Endothelial cell (in vitro differentiated cells): Measurements from ENCODE around the gene MBD3. TPM values are rescaled to one million over a fixed set of nuclear protein-coding genes. Genes with fewer than 3 reads are reported as not detected.

Source experiments
- DNase-seq: peaks from one replicate; pipeline ENCODE4 v3.0.0; 2021; ENCODE audit warnings: low spot score
- H3K27ac Mint-ChIP-seq: one replicate; pipeline ENCODE4 v1.8.0; 2021; ENCODE audit warnings: mixed read lengths, inconsistent platforms; ENCODE audit not compliant: unreplicated experiment
- H3K27me3 Mint-ChIP-seq: one replicate; pipeline ENCODE4 v1.8.0; 2021; ENCODE audit warnings: mild to moderate bottlenecking, moderate library complexity, mixed read lengths, inconsistent platforms; ENCODE audit not compliant: unreplicated experiment
- H3K36me3 Mint-ChIP-seq: one replicate; pipeline ENCODE4 v1.8.0; 2021; ENCODE audit warnings: mild to moderate bottlenecking, low read depth, mixed read lengths, inconsistent platforms; ENCODE audit not compliant: unreplicated experiment
- H3K4me1 Mint-ChIP-seq: one replicate; pipeline ENCODE4 v1.8.0; 2021; ENCODE audit warnings: mild to moderate bottlenecking, mixed read lengths, inconsistent platforms; ENCODE audit not compliant: unreplicated experiment
- H3K4me3 Mint-ChIP-seq: one replicate; pipeline ENCODE4 v1.8.0; 2021; ENCODE audit warnings: mild to moderate bottlenecking, mixed read lengths, inconsistent platforms; ENCODE audit not compliant: unreplicated experiment
- H3K9me3 Mint-ChIP-seq: one replicate; pipeline ENCODE4 v1.8.0; 2021; ENCODE audit warnings: mixed read lengths, inconsistent platforms; ENCODE audit not compliant: unreplicated experiment
- CTCF ChIP-seq: fragments of 200-600 bp; sonication (generic); IDR thresholded peaks from one replicate; pipeline ENCODE4 v1.5.0; 2021; ENCODE audit warnings: antibody characterized with exemption; ENCODE audit not compliant: unreplicated experiment
- total RNA-seq: library from RNA; stranded (reverse); fragmentation: NEBNext Ultra II Directional; extraction: Animal tissue kit (Norgen Biotek cat#: 25700); gene quantifications from one replicate; pipeline ENCODE4 v1.2.1, GENCODE V29; 2021; ENCODE audit not compliant: unreplicated experiment

The MBD3 gene
- total RNA-seq, 1 donor from 2014 or later = 81.4 TPM

- H3K4me3 Mint-ChIP-seq = peak overlapping the region; percentile 94
- peaks cover 15% of the 10 kb centered on the region for H3K27me3 Mint-ChIP-seq
- no peak for DNase-seq
- no peak for TF ChIP-seq CTCF
- peaks cover 11% of the 10 kb centered on the region for H3K4me1 Mint-ChIP-seq
- H3K36me3 Mint-ChIP-seq = peaks cover 4% of the 10 kb centered on the region
- no peaks in the 10 kb centered on the region for H3K9me3 Mint-ChIP-seq
- peak overlapping the region; percentile 67 for H3K27ac Mint-ChIP-seq
Measured at GRCh38 chr19:1590641-1591397, 1.8 kb downstream of the MBD3 start.

- no peak overlapping the region for H3K27ac Mint-ChIP-seq
- H3K9me3 Mint-ChIP-seq = no peaks in the 10 kb centered on the region
- peaks cover 16% of the 10 kb centered on the region for H3K27me3 Mint-ChIP-seq
- no peak overlapping the region for H3K4me3 Mint-ChIP-seq
- H3K4me1 Mint-ChIP-seq = peaks cover 11% of the 10 kb centered on the region
- TF ChIP-seq CTCF = no peak
- DNase-seq = no peak
- H3K36me3 Mint-ChIP-seq = peaks cover 11% of the 10 kb centered on the region
Measured at GRCh38 chr19:1587872-1588271, 4.8 kb downstream of the MBD3 start.

GRCh38 chr19:1585243-1585580, 7.5 kb downstream of the MBD3 start:
- H3K36me3 Mint-ChIP-seq = peaks cover 11% of the 10 kb centered on the region
- no peaks in the 10 kb centered on the region for H3K9me3 Mint-ChIP-seq
- no peak overlapping the region for H3K27ac Mint-ChIP-seq
- no peak for DNase-seq
- peaks cover 4% of the 10 kb centered on the region for H3K4me1 Mint-ChIP-seq
- H3K27me3 Mint-ChIP-seq = peaks cover 5% of the 10 kb centered on the region
- no peak for TF ChIP-seq CTCF
- no peak overlapping the region for H3K4me3 Mint-ChIP-seq

GRCh38 chr19:1584500-1585242, 8.0 kb downstream of the MBD3 start:
- Mint-ChIP-seq H3K27me3 (peaks cover 6% of the 10 kb centered on the region), H3K4me1 (peaks cover 4% of the 10 kb centered on the region), H3K36me3 (peaks cover 16% of the 10 kb centered on the region), H3K9me3 (no peaks in the 10 kb centered on the region), H3K4me3 (no peak overlapping the region), H3K27ac (peak overlapping the region; percentile 30)
- no peak for DNase-seq
- TF ChIP-seq CTCF = no peak

GRCh38 chr19:1582201-1582600, 10.5 kb downstream of the MBD3 start:
- Mint-ChIP-seq H3K36me3 (peaks cover 19% of the 10 kb centered on the region), H3K9me3 (no peaks in the 10 kb centered on the region), H3K4me3 (no peak overlapping the region), H3K27me3 (peaks cover 10% of the 10 kb centered on the region), H3K27ac (no peak overlapping the region), H3K4me1 (peaks cover 4% of the 10 kb centered on the region)
- no peak for DNase-seq
- no peak for TF ChIP-seq CTCF
